Measurements from ENCODE around the gene GALNT18.

DNA sequence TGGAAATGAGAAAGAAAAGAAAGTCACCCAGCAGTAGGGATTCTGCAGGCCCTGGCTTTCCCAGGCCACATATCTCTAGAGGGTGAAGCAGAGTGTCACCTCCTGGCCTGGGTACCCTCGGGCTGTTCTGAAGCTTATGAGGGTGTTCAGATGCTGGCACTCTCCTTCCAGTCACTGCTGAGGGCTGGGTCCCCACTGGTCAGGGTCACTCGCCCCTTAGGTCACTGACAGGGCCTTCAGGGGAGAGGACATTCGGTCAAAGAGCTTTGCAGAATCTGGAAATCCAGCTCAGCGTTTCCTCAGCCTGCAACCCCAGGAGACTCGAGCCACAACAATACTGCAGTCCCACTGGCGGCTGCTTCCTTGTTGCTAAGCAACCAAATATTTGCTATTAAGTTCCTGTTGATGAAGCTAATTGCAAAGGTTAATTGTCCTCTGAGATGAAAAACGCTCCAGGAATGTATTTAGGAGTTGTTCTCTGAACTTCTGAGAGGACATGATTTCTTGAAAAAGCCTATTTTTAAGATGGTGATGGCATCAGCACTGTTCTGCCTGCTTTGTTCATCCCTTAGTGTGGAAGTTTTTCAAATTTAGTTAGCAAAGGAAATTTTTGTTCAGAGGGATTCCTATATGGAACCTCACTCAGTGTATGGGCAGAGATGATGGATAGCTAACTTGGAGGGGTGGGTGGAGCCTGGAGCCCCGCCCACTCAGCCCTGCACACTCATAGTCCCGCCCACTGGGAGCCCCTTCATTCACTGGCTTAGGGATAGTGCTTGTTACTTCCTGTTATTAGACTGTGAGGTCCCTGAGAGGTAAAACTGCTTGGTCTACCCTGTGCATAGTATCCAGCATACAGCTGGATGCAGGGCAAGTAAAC, 378.0 kb downstream of the GALNT18 start:
- TF ChIP-seq CTCF (IDR thresholded peaks at IDR 0.05) (no peak), POLR2A (IDR thresholded peaks at IDR 0.05) (no peak), EP300 (IDR thresholded peaks at IDR 0.05) (no peak)

Measured in ovary (tissue), 3 donors.